ENCODE measurements around the gene CAMK2D.
"Not testable (repeated sequence)": the region's sequence is repeated elsewhere in the genome, so short reads cannot be mapped to it uniquely, and the experiment has no call there.

Gene CAMK2D

DNA sequence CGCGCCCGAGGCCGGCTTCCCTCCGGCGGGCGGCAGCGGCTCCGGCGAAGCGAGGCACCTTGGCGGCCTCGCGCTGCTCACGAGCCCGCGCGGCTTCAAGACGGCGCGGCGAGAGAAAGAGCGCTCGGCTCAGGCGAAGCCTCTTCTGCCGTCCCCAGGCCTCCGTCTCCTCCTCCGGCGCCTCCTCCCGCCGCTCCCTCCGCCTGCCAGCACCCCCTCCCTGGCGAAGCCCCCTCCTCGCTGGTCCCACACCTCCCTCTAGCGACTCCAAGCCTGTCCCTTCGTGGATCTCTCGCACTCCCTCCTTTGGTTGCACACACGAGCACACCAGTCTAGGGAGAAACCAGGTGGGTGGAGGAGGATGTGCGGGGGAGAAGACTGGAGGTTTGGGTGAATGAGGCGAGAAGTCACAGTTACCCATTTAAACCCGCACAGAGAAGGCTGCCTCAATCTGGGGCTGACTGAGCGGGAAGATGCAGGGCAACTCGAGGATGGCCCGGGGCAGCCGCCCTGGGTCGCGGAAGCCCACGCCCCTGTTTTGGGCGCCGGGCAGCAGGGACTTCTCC lies at the start of gene CAMK2D:
Gene CAMK2D (minus strand): TSS at position 119 of the 566 bp plus-strand sequence. CDS start 670 bp downstream, outside the sequence.
- peak; percentile 63 to 84 for DNase-seq
- no peak for TF ChIP-seq GATA1 (IDR thresholded peaks at IDR 0.05; ENCODE audit: low read depth, low read length)
- TF ChIP-seq POLR2A (IDR thresholded peaks at IDR 0.05; ENCODE audit: low read length): no peak

DNA sequence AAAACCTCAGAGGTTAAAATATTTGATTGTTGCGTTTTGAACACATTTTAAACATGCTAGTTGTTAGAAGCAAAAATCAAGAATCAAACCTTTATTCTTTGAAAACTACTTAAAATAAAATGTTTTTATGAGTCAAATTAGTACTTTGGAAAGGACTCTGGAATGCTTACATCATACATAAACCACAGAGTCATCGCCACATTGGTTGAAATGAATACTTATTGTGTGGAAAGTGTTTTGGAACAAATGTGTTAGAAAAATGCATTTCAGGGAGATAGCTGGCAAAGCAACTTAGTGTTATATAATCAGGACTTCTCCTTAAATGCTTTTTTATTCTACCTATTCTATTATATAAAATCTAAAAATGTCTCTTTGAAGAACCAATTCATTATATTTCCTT lies 49.4 kb upstream of the CAMK2D start:
- no peak for TF ChIP-seq GATA1 (IDR thresholded peaks at IDR 0.05; ENCODE audit: low read depth, low read length)
- no peak for TF ChIP-seq POLR2A (IDR thresholded peaks at IDR 0.05; ENCODE audit: low read length)
- no peak for DNase-seq

GRCh38 chr4:113809311-113809710 lies 47.8 kb upstream of the CAMK2D start:
- no peak for DNase-seq
- TF ChIP-seq GATA1 (IDR thresholded peaks at IDR 0.05; ENCODE audit: low read depth, low read length): no peak
- TF ChIP-seq POLR2A (IDR thresholded peaks at IDR 0.05; ENCODE audit: low read length): no peak

GRCh38 chr4:113806850-113807249 lies 45.3 kb upstream of the CAMK2D start:
- DNase-seq: no peak
- no peak for TF ChIP-seq POLR2A (IDR thresholded peaks at IDR 0.05; ENCODE audit: low read length)
- no peak for TF ChIP-seq GATA1 (IDR thresholded peaks at IDR 0.05; ENCODE audit: low read depth, low read length)

DNA sequence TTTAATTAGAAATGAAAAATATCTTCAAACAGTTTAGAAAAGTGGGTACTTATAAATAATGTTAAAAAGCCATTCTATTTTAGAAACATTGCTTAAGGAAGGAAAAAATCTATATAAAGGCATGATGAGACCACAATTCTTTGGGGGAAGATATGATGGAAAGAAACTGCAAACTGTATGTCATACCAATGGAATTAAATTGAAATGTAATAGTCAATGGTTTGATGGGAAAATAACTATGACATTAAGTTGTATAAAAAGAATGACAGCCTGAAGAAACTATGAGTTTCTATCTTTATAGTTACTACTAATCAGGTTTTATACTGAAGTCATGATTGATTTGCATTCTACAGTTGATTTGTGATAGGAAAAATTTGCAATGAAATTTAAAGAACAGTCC lies 40.3 kb upstream of the CAMK2D start:
- no peak for DNase-seq
- TF ChIP-seq GATA1 (IDR thresholded peaks at IDR 0.05; ENCODE audit: low read depth, low read length): no peak
- no peak for TF ChIP-seq POLR2A (IDR thresholded peaks at IDR 0.05; ENCODE audit: low read length)

DNA sequence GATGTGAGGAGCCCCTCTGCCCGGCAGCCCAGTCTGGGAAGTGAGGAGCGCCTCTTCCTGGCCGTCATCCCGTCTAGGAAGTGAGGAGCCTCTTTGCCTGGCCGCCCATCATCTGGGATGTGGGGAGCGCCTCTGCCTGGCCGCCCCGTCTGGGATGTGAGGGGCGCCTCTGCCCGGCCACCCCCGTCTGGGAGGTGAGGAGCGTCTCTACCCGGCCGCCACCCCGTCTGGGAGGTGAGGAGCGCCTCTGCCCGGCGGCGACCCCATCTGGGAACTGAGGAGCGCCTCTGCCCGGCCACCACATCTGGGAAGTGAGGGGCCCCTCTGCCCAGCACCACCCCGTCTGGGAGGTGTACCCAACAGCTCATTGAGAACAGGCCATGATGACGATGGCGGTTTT lies 34.8 kb upstream of the CAMK2D start:
- DNase-seq: not testable (repeated sequence)

- no peak for DNase-seq
- TF ChIP-seq POLR2A (IDR thresholded peaks at IDR 0.05; ENCODE audit: low read length) (no peak), GATA1 (IDR thresholded peaks at IDR 0.05; ENCODE audit: low read depth, low read length) (no peak)
Observed at GRCh38 chr4:113790478-113790877, 28.9 kb upstream of the CAMK2D start.

DNA sequence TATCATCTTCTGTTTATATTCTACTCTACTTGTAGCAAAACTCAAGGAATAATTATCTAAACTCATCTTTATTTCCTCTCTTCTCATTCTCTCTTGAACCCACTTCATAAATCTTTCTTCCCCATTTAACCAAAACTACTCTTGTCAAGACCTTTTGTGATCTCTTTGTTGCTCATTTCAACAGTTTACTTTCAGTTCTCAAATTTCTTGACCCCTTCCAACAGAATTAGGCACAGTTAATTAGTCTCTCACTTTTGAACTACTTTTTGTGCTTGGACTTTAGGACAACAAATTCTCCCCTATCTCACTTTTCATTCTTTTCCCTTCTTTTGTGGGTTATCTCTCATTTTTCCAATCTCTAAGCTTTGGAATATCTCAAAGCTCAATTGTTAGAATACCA lies 27.4 kb upstream of the CAMK2D start:
- no peak for DNase-seq
- TF ChIP-seq POLR2A (IDR thresholded peaks at IDR 0.05; ENCODE audit: low read length) (no peak), GATA1 (IDR thresholded peaks at IDR 0.05; ENCODE audit: low read depth, low read length) (no peak)

DNA sequence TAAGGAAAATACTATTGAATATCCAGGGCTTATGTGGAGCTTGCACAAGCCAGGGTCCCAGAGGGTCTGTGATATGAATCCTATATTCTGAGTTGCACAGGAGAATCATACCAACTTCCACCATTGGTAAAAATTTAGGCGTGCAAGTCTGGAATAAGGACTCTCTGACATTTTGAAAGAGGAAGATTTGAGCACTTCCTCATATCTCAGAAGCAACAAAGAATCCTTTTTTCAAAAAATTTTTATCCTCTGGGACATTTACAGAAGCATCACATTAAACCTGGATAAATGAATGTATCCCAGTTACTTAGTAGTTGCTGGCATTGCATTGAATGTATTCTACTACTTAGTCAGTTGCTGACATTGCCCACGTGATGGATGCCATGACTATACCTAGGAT lies 24.2 kb upstream of the CAMK2D start:
- TF ChIP-seq GATA1 (IDR thresholded peaks at IDR 0.05; ENCODE audit: low read depth, low read length): no peak
- TF ChIP-seq POLR2A (IDR thresholded peaks at IDR 0.05; ENCODE audit: low read length): no peak
- no peak for DNase-seq

GRCh38 chr4:113784497-113785250 lies 23.1 kb upstream of the CAMK2D start:
- no peak for DNase-seq
- TF ChIP-seq GATA1 (IDR thresholded peaks at IDR 0.05; ENCODE audit: low read depth, low read length): no peak
- no peak for TF ChIP-seq POLR2A (IDR thresholded peaks at IDR 0.05; ENCODE audit: low read length)

DNA sequence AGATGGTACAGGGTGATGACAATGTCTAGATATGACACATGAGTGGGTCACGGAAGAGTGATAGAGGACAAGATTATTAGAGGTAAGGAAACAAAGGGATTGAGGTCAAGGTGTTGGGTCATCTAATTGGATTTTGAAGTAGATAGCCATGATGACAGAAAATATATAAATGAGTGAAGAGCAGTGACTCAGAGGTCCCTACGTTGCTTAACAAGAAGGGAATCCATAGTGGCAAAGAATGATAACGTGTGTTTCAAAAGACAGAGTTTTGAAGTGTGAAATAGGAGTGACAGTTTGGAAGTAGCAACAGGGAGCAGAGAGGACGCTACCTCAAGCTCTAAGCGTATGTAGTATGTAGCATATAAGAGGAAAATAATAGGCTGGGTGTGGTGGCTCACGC lies 22.2 kb upstream of the CAMK2D start:
- TF ChIP-seq POLR2A (IDR thresholded peaks at IDR 0.05; ENCODE audit: low read length) (no peak), GATA1 (IDR thresholded peaks at IDR 0.05; ENCODE audit: low read depth, low read length) (no peak)
- no peak for DNase-seq

DNA sequence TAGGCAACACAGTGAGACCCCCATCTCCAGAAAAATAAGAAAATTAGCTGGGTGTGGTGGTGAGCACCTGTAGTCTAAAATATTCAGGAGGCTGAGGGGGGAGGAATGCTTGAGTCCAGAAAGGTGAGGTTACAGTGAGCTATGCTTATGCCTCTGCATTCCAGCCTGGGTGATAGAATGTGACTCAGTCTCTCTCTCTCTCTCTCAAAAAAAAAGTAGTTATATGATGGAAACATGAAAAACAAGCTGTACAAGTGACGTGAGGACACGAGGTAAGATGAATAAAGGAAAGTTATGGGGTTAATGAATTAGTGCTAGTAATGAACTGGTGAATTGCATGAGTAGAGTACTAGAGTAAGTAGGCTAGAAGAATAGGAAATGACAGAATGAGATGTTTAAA lies 21.8 kb upstream of the CAMK2D start:
- no peak for DNase-seq

DNA sequence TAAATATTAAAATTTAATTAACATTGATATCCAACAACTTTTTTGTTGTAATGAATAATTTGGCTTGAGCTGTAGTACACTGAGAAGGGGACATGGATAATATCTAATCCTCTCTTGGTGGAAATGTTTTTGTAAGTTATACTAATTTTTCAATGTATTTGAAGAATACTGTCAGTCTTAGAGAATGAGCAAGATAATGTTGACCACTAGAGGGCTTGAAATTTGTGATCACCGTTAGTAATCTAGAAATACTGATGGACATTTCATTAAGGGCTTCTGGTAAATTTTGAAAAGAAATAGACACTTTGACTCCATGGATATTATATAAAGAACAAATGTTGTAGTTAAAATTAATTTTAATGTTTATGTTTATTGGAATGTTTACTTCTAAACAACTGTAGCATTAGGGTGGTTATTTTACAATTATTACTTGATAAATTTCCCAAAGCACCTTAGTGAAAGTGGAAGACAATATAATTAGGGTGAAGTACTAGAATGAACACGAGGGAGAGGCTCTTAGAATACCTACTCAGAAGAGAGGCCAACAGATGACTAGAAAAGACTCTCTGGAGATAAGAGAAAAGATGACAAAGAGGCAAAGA lies 20.0 kb upstream of the CAMK2D start:
- TF ChIP-seq POLR2A (IDR thresholded peaks at IDR 0.05; ENCODE audit: low read length) (no peak), GATA1 (IDR thresholded peaks at IDR 0.05; ENCODE audit: low read depth, low read length) (no peak)
- peak in 1 of 2 experiments; percentile 35 for DNase-seq

More for the DNA sequence above, 21.8 kb upstream of the CAMK2D start:
- TF ChIP-seq GATA1 (IDR thresholded peaks at IDR 0.05; ENCODE audit: low read depth, low read length) (no peak), POLR2A (IDR thresholded peaks at IDR 0.05; ENCODE audit: low read length) (no peak)

DNA sequence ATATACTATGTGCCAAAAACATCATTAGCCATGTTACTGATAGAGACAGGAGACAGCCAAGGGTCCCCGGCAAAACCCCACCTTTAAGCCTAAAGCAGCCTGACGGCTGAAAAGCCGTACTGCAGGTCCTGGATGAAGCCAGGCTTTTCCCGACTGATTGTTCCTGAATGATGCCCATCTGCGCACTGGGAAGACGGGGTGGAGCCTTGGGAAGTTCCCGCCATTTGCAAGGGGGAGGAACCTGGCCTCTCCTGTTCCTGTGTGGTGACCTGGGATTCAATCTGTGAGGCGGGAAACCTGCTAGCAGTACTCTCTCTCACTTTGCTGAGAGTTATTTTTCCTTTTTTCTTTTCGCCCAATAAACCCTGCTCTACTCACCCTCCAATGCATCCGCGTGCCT lies 15.1 kb upstream of the CAMK2D start:
- DNase-seq: no peak
- TF ChIP-seq GATA1 (IDR thresholded peaks at IDR 0.05; ENCODE audit: low read depth, low read length): no peak
- no peak for TF ChIP-seq POLR2A (IDR thresholded peaks at IDR 0.05; ENCODE audit: low read length)

- TF ChIP-seq GATA1 (IDR thresholded peaks at IDR 0.05; ENCODE audit: low read depth, low read length) (no peak), POLR2A (IDR thresholded peaks at IDR 0.05; ENCODE audit: low read length) (no peak)
- no peak for DNase-seq
Observed at GRCh38 chr4:113776016-113776415, 14.5 kb upstream of the CAMK2D start.

Measured in erythroblast (primary cell).